C4-2B (cell line): ENCODE measurements around the gene CLDN11.

Source experiments
- CTCF ChIP-seq: fragments of 450-650 bp; conservative IDR thresholded peaks from 2 replicates; pipeline ENCODE4 v1.5.1; 2017; ENCODE audit warnings: mild to moderate bottlenecking
- ZFX ChIP-seq: fragments of 450-650 bp; IDR thresholded peaks from 2 replicates; pipeline ENCODE4 v1.6.1; 2017

GRCh38 chr3:170483485-170484262 lies 65.0 kb downstream of the CLDN11 start:
- TF ChIP-seq CTCF (peak; percentile 39), ZFX (no peak)
